HG03064 (cell line): ENCODE results near the gene ATP6V0E2.
A peak's percentile ranks its signal among the peaks of the same experiment; 100 is the strongest.

Experiments
- ATAC-seq: cut with Tn5 transposase; IDR thresholded peaks from one replicate; pipeline ENCODE4 v1.9.1; 2021; ENCODE audit warnings: low read depth; ENCODE audit not compliant: unreplicated experiment

Gene ATP6V0E2

GRCh38 chr7:149838224-149838991 is 35.4 kb upstream of the ATP6V0E2 start, which contains the start of gene ZNF862:
ZNF862 (plus strand) TSS chr7:149838375; CDS start chr7:149838612, 237 bp downstream.
- peak; percentile 97 for ATAC-seq

GRCh38 chr7:149838992-149839408 is 34.8 kb upstream of the ATP6V0E2 start:
- ATAC-seq: no peak

GRCh38 chr7:149839933-149840332 is 33.8 kb upstream of the ATP6V0E2 start:
- ATAC-seq: no peak

DNA sequence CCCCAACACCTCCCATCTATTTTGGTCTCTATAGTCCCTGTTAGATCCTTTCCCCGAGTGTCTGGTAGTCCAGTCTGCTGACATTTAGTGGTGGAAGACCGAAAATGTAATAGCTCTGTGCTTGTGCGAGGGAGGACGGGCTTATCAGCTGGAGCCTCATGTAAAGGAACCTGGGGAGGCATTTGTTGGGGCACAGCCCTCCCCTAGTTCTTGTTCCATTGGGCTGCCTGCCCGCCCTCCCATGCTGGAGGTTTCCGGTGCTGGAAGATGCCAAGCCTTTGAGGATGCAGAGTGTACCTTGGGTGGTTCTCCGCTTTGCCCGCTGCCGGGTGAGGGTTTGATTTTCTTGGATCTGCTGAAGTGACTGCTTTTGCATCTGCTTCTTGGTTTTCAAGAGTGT is 30.2 kb upstream of the ATP6V0E2 start:
- ATAC-seq: no peak

DNA sequence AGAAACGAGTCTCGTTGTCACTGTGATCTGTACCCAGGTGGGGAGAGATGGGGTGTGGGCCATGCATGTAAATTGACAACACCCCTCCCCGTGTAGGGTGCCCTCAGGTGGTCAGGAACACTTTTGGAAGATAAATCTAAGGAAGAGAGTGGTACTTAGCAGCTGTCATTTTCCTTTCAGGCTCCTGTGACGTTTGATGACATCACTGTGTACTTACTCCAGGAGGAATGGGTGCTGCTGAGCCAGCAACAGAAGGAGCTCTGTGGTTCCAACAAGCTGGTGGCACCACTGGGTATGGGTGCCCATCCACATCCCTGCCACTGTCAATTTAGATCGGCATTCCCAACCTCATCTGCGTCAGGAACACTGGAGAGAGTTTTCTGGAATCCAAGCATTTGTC is 29.3 kb upstream of the ATP6V0E2 start:
- no peak for ATAC-seq

GRCh38 chr7:149845257-149845980 is 28.4 kb upstream of the ATP6V0E2 start:
- ATAC-seq: no peak

GRCh38 chr7:149846021-149846420 is 27.7 kb upstream of the ATP6V0E2 start:
- ATAC-seq: no peak

DNA sequence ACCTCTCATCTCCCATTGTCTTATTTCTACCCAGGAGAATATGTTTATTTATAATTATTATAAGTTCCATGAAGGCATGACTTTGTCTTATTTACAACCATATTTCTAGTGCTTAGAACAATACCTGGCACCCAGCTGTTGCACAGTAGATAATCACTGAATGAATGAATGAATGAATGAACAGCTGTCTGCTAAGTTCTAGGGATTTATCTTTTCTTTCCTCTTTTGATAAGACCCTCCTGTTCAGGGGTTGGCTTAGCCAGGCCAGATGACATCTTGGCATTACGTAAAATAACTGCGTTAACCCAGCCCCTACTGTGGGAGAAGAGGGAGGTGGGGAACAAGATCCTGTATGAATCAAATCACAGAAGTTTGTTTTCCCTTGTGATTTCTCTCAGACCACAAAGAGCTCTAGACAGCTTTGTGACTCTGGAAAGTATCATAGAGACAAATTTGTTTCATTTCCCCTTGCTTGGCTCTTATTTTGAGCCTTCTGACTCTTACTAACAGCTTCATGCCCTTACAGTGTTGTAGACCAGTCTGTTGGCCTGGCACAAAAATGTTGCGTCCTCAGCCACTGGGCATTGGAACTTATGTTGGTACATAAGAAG is 27.2 kb upstream of the ATP6V0E2 start:
- peak; percentile 91 for ATAC-seq

- no peak for ATAC-seq
Measured at GRCh38 chr7:149849174-149849573, 24.6 kb upstream of the ATP6V0E2 start.

DNA sequence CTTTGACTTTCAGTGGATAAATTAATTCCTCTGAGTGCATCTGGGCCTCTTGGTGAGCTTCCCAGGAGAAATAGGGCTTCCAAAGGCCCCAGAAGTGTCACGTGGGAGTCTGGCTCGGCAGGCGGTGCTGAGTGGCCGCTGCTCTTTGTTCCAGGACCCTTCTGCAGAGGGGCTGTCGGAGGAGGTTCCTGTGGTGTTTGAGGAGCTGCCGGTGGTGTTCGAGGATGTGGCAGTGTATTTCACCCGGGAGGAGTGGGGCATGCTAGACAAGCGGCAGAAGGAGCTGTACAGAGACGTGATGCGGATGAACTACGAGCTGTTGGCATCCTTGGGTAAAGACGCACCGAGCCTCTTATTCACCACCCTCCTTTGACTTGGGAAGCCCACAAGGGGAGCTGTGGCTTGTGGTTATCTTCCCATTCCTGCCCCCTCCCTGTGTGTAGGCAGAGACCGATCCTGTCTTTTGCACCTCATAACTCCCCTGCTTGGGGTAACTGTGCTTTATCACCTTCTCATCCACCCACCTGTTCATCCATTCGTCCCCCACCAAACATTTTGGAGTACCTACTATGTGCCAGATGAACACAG is 23.7 kb upstream of the ATP6V0E2 start:
- no peak for ATAC-seq

DNA sequence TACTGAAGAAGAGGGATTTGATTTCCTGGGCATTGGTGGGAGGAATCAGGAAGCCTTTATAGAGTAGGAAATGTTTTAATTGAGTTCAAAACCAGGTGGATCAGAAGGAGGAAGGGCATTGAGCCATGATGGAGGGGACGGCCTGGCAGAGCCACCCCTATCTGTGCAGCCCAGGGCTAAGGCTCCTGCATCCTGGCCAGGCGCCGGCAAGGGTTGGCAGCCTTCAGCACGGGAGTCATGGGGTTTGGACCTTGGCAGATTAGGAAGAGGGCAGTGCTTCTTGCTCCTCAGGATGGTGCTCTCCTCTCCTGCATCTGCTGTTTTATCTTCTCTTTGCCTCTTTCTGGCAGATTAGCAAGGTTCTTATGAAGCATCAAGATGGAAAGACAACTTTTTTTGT is 23.1 kb upstream of the ATP6V0E2 start:
- no peak for ATAC-seq

- no peak for ATAC-seq
Measured at GRCh38 chr7:149851449-149851848, 22.3 kb upstream of the ATP6V0E2 start.

- no peak for ATAC-seq
Measured at GRCh38 chr7:149853157-149853556, 20.6 kb upstream of the ATP6V0E2 start.

- ATAC-seq: no peak
Measured at GRCh38 chr7:149854611-149855360, 19.0 kb upstream of the ATP6V0E2 start.

GRCh38 chr7:149855361-149856305 is 18.1 kb upstream of the ATP6V0E2 start:
- ATAC-seq: no peak

DNA sequence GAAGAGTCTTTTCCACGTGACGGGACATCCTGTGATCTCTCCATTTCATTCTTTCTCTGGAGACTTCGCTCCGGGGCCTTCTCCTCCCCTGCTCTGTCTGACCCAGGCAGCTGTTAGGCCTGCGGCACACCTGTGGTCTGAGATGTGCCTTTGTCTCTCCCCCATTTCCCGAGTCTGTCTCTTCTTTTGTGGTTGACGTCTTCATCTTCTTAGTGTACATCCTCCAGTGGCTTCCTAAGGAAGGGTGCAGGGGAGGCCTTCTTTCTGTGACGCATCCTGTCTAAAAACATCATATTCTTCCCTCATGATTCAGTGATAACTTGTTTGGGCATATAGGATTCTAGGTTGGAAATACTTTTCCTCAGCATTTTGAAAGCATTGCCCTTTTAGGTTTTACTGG is 17.2 kb upstream of the ATP6V0E2 start:
- ATAC-seq: no peak

DNA sequence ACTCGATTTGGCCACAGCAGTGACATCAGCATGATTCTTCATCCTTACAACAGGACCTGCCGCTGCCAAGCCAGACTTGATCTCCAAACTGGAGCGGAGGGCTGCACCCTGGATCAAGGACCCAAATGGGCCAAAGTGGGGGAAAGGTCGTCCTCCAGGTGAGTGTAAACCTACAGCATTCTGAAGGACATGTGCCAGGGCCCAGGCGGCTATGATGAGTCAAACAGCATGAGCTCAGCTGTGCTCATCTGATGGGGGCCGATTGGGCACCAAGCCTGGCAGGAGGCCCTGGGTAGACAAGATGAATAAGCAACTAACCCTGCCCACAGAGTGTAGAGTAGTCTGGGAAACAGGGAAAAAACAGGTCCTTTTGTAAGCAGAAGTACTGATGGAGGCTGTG is 14.4 kb upstream of the ATP6V0E2 start:
- ATAC-seq: no peak

- no peak for ATAC-seq
Measured at GRCh38 chr7:149859876-149860275, 13.9 kb upstream of the ATP6V0E2 start.
